ENCODE results near the gene USHBP1. TPM values are rescaled to one million over a fixed set of nuclear protein-coding genes. Genes with fewer than 3 reads are reported as not detected.

USHBP1 gene
- total and polyA plus RNA-seq, 7 donors, result 2.6 to 8.6 (median 3.7) TPM

DNA sequence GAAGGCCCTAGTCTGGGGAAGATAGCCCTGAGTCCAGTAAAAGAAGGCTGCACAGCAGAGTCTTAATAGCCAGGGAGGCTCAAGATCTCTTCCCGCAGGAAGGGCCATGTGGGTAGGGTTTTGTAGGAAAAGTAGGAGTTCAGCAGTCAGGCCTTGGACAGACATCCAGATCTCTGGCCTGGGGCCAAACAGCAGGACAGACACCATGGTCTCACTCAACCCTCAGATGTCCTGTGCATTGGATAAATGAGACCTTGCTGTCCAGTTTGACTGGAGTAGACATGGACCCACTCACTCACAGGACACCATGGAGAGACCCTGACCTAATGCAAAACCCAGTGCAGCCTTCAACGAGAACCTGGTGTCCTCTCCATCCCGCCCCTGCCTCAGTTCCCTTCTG is 34.7 kb downstream of the USHBP1 start:
- H3K9me3 ChIP-seq, result no peaks in the 10 kb centered on the region
- intact Hi-C loops (cut with DNase I), result no loop called here
- H3K36me3 ChIP-seq (ENCODE audit: insufficient read depth in 1 of 2, low read depth in 1 of 2), result peaks cover 0 to 28% of the 10 kb centered on the region in 2 donors
- TF ChIP-seq, protein P1, sequence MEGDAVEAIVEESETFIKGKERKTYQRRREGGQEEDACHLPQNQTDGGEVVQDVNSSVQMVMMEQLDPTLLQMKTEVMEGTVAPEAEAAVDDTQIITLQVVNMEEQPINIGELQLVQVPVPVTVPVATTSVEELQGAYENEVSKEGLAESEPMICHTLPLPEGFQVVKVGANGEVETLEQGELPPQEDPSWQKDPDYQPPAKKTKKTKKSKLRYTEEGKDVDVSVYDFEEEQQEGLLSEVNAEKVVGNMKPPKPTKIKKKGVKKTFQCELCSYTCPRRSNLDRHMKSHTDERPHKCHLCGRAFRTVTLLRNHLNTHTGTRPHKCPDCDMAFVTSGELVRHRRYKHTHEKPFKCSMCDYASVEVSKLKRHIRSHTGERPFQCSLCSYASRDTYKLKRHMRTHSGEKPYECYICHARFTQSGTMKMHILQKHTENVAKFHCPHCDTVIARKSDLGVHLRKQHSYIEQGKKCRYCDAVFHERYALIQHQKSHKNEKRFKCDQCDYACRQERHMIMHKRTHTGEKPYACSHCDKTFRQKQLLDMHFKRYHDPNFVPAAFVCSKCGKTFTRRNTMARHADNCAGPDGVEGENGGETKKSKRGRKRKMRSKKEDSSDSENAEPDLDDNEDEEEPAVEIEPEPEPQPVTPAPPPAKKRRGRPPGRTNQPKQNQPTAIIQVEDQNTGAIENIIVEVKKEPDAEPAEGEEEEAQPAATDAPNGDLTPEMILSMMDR (IDR thresholded peaks at IDR 0.05), result no peak
- WGBS, 3 donors, result 91 to 98% (median 95%) methylated on average over 3 of the region's 3 CpGs
- DNase-seq (no peak), ATAC-seq (no peak)
- H3K27me3 ChIP-seq (ENCODE audit: insufficient read depth in 3 of 3, low read length in 2 of 3), result no peaks in the 10 kb centered on the region
- H3K4me3 ChIP-seq, result no peak overlapping the region
- H3K27ac ChIP-seq, result no peak overlapping the region
- peaks cover 18% of the 10 kb centered on the region for H3K4me1 ChIP-seq

DNA sequence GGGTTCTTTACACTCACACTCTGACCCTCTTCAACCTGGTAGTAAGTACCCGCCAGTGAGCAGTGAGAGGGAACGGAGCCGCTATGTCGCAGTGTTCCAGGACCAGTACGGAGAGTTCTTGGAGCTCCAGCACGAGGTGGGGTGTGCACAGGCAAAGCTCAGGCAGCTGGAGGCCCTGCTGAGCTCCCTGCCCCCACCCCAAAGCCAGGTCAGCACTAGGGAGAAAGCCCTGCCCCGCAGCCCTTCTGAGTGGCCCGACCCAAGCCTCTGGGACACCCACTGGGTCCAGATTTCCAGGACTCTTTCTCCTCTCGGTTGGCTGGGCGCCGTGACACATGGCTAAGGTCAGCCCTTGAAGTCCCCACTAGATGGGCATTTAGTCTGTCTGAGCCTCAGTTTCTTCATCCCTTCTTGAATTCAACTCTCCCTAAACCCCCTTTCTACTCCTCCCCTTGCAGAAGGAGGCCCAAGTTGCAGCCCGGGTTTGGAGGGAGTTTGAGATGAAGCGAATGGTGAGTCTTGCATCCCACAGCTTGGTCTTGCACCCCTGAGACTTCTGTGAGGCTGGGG is 36.7 kb downstream of the USHBP1 start:
- Histone ChIP-seq H3K27me3 (ENCODE audit: insufficient read depth in 3 of 3, low read length in 2 of 3) (no peaks in the 10 kb centered on the region), H3K9me3 (no peaks in the 10 kb centered on the region), H3K36me3 (ENCODE audit: insufficient read depth in 1 of 2, low read depth in 1 of 2) (peaks cover 0 to 21% of the 10 kb centered on the region in 2 donors), H3K27ac (peak overlapping the region; percentile 92), H3K4me3 (no peak overlapping the region), H3K4me1 (peaks cover 14% of the 10 kb centered on the region)
- intact Hi-C loops (cut with DNase I), result no loop called here
- DNase-seq, result peak in 1 of 2 donors; percentile 63
- no peak for ATAC-seq
- TF ChIP-seq, protein P1 (IDR thresholded peaks at IDR 0.05), result no peak
- 43 to 68% (median 59%) methylated on average over 13 of the region's 13 CpGs for WGBS, 3 donors

DNA sequence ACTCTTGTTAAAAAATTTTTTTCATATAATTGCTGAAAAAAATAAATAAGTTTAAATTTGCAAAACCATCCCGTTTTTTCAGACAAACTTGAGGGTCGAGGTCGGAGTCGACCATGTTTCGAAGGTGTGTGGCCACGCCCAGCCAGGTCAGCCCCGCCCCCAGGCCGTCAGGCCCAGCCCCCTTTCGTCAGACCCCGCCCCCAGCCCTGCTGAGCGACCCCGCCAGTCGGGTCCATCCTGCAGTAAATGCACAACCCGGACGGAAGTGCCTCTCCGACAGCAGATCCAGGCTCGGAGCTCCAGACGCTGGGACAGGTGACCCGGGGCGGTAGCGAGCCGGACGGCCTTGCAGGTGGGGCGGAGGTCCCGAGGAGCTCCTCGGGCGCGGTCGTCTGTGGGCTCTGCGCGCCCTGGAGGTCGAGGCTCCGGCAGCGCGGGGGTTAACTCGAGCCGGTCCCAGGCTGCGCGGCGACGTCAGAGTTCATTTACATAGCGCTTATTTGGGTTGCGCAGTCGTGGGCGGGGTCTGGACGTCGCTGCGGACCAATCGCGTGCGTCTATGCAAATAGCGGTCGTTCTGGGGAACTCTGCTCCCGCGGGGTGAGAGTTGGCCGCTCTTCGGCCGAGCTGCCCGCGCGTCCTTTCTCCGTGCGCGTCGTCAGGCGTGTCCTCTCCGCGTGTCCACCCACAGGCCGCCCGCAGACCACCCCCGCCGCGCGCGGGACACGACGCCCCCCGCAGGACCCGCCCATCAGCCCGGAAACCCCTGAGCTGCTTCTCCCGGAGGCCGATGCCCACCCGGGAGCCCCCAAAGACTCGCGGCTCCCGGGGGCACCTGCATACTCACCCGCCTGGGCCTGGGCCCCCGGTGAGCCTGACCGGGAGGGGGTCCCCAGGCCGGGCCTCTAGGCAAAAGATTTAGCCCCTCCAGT is 38.3 kb downstream of the USHBP1 start, which contains the start of gene OCEL1:
Gene OCEL1 (plus strand): TSS at position 225 of the 932 bp plus-strand sequence. CDS start 22 bp downstream, at position 247.
- Histone ChIP-seq H3K9me3 (no peaks in the 10 kb centered on the region), H3K4me3 (peak within 1 kb of the TSS; percentile 80), H3K36me3 (ENCODE audit: insufficient read depth in 1 of 2, low read depth in 1 of 2) (peaks cover 0 to 5% of the 10 kb centered on the region in 2 donors), H3K4me1 (peaks cover 14% of the 10 kb centered on the region), H3K27ac (peak within 1 kb of the TSS; percentile 92), H3K27me3 (ENCODE audit: insufficient read depth in 3 of 3, low read length in 2 of 3) (no peaks in the 10 kb centered on the region)
- peak; percentile 99 for DNase-seq
- intact Hi-C loops (cut with DNase I), result no loop called here
- TF ChIP-seq, protein P1 (IDR thresholded peaks at IDR 0.05), result no peak
- ATAC-seq, result peak; percentile 95 to 97 (median 96)
- 0 to 1% (median 1%) methylated on average over 73 to 90 of the region's 90 CpGs for WGBS, 3 donors

DNA sequence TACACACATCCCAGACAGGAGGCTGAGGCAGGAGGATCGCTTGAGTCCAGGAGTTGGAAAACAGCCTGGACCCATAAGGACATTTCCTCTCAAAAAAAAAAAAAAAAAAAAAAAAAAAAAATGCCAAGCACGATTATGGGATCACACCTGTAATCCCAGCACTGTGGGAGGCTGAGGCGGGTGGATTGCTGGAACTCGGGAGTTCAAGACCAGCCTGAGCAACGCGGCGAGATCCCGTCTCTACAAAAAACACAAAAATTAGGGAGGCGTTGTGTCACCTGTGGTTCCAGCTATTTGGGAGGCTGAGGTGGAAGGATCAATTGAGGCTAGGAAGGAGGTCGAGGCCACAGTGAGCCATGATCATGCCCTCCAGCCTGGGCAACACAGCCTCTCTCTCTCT is 39.5 kb downstream of the USHBP1 start:
- Histone ChIP-seq H3K9me3 (no peaks in the 10 kb centered on the region), H3K27ac (no peak overlapping the region), H3K4me1 (peaks cover 14% of the 10 kb centered on the region), H3K4me3 (peak overlapping the region; percentile 80), H3K27me3 (ENCODE audit: insufficient read depth in 3 of 3, low read length in 2 of 3) (no peaks in the 10 kb centered on the region), H3K36me3 (ENCODE audit: insufficient read depth in 1 of 2, low read depth in 1 of 2) (peaks cover 0 to 3% of the 10 kb centered on the region in 2 donors)
- TF ChIP-seq, protein P1 (IDR thresholded peaks at IDR 0.05), result no peak
- no peak for ATAC-seq
- no peak for DNase-seq
- 84 to 90% (median 84%) methylated on average over 10 of the region's 10 CpGs for WGBS, 3 donors
- intact Hi-C loops (cut with DNase I), result no loop called here
